ENCODE results near the gene MAGI2. TPM values are rescaled to one million over a fixed set of nuclear protein-coding genes. Genes with fewer than 3 reads are reported as not detected.

The MAGI2 gene
- total and polyA plus RNA-seq, 2 of the 13 experiments (the other 11 are each of a cell fraction or from before 2014, with no cell fraction given) = 1.5 to 3.8 TPM

DNA sequence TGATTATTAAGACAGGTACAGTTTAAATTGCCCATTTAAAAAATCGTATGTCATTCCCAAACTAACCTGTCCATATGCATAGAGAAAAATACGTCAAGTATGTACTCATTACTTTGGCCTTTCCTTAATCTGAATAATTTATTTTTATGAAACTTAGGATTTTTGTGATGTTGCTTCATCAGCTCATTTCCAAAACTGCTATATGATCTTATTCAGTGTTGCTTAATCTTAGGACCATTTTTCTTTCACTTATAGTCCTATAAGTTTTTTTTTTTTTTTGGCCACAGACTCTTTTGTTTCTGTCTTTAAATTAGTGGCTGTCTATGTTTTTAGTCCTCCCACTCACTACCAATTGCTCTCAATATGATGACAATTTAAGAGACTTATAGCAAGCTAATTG is 1309.8 kb downstream of the MAGI2 start:
- POLR2A ChIA-PET = no interaction called here
- WGBS (ENCODE audit: low lambda C conversion rate) = 26% methylated on average over 2 of the region's 2 CpGs
- H3K79me2 ChIP-seq (ENCODE audit: insufficient read depth, low read length) = no peaks in the 10 kb centered on the region
- no peak for TF ChIP-seq PHF8 (CRISPR knock-in tag; IDR thresholded peaks at IDR 0.05)
- no peak for TF ChIP-seq GFI1 (CRISPR knock-in tag; IDR thresholded peaks at IDR 0.05; ENCODE audit: borderline replicate concordance)
- no peak for TF ChIP-seq U2AF1 (optimal IDR thresholded peaks at IDR 0.05; ENCODE audit: low read depth, low read length)
- TF ChIP-seq HNF4G (IDR thresholded peaks at IDR 0.05; ENCODE audit: borderline replicate concordance, low read depth, low read length) = no peak
- TF ChIP-seq HNF4G (CRISPR knock-in tag; IDR thresholded peaks at IDR 0.05; ENCODE audit: borderline replicate concordance, low read depth) = no peak
- TF ChIP-seq FOSL1 (CRISPR knock-in tag; IDR thresholded peaks at IDR 0.05; ENCODE audit: borderline replicate concordance) = no peak
- TF ChIP-seq, protein P1, sequence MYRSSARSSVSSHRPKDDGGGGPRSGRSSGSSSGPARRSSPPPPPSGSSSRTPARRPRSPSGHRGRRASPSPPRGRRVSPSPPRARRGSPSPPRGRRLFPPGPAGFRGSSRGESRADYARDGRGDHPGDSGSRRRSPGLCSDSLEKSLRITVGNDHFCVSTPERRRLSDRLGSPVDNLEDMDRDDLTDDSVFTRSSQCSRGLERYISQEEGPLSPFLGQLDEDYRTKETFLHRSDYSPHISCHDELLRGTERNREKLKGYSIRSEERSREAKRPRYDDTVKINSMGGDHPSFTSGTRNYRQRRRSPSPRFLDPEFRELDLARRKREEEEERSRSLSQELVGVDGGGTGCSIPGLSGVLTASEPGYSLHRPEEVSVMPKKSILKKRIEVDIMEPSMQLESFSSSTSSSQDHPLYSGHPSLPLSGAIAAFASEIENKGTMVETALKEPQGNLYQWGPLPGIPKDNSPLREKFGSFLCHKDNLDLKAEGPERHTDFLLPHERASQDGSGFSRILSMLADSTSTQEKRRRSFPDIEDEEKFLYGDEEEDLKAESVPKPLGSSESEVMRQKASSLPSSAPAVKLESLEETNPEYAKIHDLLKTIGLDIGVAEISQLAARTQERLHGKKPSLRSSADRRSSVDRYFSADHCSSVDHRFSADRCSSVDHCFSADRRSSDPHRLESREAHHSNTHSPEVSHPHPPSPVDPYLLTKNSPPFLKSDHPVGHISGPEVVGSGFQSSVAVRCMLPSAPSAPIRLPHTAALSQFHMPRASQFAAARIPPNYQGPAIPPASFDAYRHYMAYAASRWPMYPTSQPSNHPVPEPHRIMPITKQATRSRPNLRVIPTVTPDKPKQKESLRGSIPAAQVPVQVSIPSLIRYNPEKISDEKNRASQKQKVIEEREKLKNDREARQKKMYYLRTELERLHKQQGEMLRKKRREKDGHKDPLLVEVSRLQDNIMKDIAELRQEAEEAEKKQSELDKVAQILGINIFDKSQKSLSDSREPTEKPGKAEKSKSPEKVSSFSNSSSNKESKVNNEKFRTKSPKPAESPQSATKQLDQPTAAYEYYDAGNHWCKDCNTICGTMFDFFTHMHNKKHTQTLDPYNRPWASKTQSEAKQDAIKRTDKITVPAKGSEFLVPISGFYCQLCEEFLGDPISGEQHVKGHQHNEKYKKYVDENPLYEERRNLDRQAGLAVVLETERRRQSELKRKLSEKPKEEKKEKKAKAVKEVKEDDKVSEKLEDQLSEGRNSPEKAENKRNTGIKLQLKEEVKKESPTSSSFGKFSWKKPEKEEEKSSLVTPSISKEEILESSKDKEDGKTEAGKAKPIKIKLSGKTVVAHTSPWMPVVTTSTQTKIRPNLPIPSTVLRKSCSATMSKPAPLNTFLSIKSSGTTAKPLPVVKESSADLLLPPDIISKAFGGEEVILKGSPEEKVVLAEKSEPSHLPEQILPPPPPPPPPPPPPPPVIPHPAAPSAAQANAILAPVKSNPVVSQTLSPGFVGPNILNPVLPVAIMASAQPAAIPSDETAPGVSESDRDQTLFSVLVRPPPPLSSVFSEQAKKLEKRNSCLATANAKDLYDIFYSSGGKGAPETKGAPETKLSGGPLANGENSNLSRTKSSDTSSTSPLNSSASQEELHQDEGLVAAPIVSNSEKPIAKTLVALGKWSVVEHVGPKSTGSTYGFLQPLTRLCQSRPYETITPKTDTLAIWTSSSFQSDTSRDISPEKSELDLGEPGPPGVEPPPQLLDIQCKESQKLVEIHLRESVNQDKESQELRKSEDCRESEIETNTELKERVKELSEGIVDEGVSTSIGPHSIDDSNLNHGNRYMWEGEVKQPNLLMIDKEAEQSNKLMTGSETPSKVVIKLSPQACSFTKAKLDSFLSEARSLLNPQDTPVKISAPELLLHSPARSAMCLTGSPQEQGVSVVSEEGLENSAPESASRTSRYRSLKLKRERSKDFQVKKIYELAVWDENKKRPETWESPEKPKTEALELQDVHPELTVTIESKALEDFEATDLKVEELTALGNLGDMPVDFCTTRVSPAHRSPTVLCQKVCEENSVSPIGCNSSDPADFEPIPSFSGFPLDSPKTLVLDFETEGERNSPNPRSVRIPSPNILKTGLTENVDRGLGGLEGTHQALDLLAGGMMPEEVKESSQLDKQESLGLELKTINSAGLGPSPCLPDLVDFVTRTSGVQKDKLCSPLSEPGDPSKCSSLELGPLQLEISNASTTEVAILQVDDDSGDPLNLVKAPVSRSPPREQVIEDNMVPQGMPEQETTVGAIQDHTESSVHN (CRISPR knock-in tag; IDR thresholded peaks at IDR 0.05) = no peak
- TF ChIP-seq, protein P2, sequence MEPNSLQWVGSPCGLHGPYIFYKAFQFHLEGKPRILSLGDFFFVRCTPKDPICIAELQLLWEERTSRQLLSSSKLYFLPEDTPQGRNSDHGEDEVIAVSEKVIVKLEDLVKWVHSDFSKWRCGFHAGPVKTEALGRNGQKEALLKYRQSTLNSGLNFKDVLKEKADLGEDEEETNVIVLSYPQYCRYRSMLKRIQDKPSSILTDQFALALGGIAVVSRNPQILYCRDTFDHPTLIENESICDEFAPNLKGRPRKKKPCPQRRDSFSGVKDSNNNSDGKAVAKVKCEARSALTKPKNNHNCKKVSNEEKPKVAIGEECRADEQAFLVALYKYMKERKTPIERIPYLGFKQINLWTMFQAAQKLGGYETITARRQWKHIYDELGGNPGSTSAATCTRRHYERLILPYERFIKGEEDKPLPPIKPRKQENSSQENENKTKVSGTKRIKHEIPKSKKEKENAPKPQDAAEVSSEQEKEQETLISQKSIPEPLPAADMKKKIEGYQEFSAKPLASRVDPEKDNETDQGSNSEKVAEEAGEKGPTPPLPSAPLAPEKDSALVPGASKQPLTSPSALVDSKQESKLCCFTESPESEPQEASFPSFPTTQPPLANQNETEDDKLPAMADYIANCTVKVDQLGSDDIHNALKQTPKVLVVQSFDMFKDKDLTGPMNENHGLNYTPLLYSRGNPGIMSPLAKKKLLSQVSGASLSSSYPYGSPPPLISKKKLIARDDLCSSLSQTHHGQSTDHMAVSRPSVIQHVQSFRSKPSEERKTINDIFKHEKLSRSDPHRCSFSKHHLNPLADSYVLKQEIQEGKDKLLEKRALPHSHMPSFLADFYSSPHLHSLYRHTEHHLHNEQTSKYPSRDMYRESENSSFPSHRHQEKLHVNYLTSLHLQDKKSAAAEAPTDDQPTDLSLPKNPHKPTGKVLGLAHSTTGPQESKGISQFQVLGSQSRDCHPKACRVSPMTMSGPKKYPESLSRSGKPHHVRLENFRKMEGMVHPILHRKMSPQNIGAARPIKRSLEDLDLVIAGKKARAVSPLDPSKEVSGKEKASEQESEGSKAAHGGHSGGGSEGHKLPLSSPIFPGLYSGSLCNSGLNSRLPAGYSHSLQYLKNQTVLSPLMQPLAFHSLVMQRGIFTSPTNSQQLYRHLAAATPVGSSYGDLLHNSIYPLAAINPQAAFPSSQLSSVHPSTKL (CRISPR knock-in tag; IDR thresholded peaks at IDR 0.05) = no peak
- TF ChIP-seq, protein P3, sequence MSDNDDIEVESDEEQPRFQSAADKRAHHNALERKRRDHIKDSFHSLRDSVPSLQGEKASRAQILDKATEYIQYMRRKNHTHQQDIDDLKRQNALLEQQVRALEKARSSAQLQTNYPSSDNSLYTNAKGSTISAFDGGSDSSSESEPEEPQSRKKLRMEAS (IDR thresholded peaks at IDR 0.05) = no peak
- TF ChIP-seq AGO1 (IDR thresholded peaks at IDR 0.05; ENCODE audit: low read depth, low read length, poor library complexity, severe bottlenecking) = no peak
- no peak for TF ChIP-seq LCORL (IDR thresholded peaks at IDR 0.05)
- TF ChIP-seq LCORL (CRISPR knock-in tag; IDR thresholded peaks at IDR 0.05) = no peak
- no peak for TF ChIP-seq HES4 (CRISPR knock-in tag; IDR thresholded peaks at IDR 0.05; ENCODE audit: borderline replicate concordance)
- no peak for TF ChIP-seq TCF7 (IDR thresholded peaks at IDR 0.05; ENCODE audit: low read depth)
- no peak for TF ChIP-seq TBP (CRISPR knock-in tag; IDR thresholded peaks at IDR 0.05)

More for the DNA sequence above, 1309.8 kb downstream of the MAGI2 start:
- no peaks in the 10 kb centered on the region for H4K20me1 ChIP-seq (ENCODE audit: insufficient read depth, low read length)
- no peak overlapping the region for H3K9ac ChIP-seq (ENCODE audit: insufficient read depth, low read depth, low read length)
- no peaks in the 10 kb centered on the region for H3K36me3 ChIP-seq (replicated peaks in 1 of 2; ENCODE audit: control insufficient read depth in 1 of 2, insufficient read depth in 2 of 2, low read length in 2 of 2)
- in situ Hi-C loops (cut with HindIII; ENCODE audit: extremely low pct_ligation_motif_present, low pct_unique_long_range_greater_than_20kb) (no loop called here), intact Hi-C loops (cut with micrococcal nuclease; ENCODE audit: unreplicated experiment) (no loop called here)
- no peaks in the 10 kb centered on the region for H3K9me3 ChIP-seq (ENCODE audit: low read length)
- FAIRE-seq = no peak
- no TSS peak for BruUV-seq (replicated peaks)
- CTCF ChIA-PET (ENCODE audit: low intra/inter-chr PET ratio, low total read pairs) = no interaction called here
- no peak for DNase-seq (ENCODE audit: low spot score)
- H3K4me1 ChIP-seq (ENCODE audit: insufficient read depth, low read length) = no peaks in the 10 kb centered on the region
- no peak overlapping the region for H3K27ac ChIP-seq (ENCODE audit: extremely low read length, insufficient read depth, low read length)
- no peaks in the 10 kb centered on the region for H3K27me3 ChIP-seq (ENCODE audit: control insufficient read depth in 1 of 2, insufficient read depth in 2 of 2, low read length in 2 of 2)
- H3K4me3 ChIP-seq (replicated peaks in 1 of 3; ENCODE audit: insufficient read depth in 1 of 3, low read depth in 2 of 3, low read length in 3 of 3) = no peak overlapping the region
- no peak overlapping the region for H3K4me2 ChIP-seq (ENCODE audit: low read depth, low read length)
- ATAC-seq = no peak
- no peak overlapping the region for H2AFZ ChIP-seq (ENCODE audit: low read length)
